Measurements from ENCODE around the gene ROBO2. TPM values are rescaled to one million over a fixed set of nuclear protein-coding genes. Genes with fewer than 3 reads are reported as not detected.

Gene ROBO2
- polyA plus RNA-seq, 1 experiment, result 16.3 TPM

GRCh38 chr3:77259694-77260093 is 219.8 kb downstream of the ROBO2 start:
- DNase-seq (ENCODE audit: low read depth, low spot score), result no peak
- ChIA-PET POLR2A (interaction anchor here (0.6 kb wide), 1 partner anchor 1385 kb away, joined by 4 read pairs; no protein-coding TSS in a partner anchor), CTCF (interaction anchor here (2.1 kb wide), 2 partner anchors 60 to 221 kb away, joined by 5 to 8 read pairs; no protein-coding TSS in a partner anchor)

GRCh38 chr3:77262361-77262760 is 222.5 kb downstream of the ROBO2 start:
- Histone ChIP-seq H3K27me3 (ENCODE audit: control insufficient read depth, insufficient read depth, low read length) (no peaks in the 10 kb centered on the region), H3K27ac (ENCODE audit: low read depth, low read length) (no peak overlapping the region), H3K9me3 (ENCODE audit: control insufficient read depth, insufficient read depth, low read length) (no peaks in the 10 kb centered on the region), H3K4me3 (ENCODE audit: low read depth, low read length) (no peak overlapping the region)
- TF ChIP-seq, protein P1, sequence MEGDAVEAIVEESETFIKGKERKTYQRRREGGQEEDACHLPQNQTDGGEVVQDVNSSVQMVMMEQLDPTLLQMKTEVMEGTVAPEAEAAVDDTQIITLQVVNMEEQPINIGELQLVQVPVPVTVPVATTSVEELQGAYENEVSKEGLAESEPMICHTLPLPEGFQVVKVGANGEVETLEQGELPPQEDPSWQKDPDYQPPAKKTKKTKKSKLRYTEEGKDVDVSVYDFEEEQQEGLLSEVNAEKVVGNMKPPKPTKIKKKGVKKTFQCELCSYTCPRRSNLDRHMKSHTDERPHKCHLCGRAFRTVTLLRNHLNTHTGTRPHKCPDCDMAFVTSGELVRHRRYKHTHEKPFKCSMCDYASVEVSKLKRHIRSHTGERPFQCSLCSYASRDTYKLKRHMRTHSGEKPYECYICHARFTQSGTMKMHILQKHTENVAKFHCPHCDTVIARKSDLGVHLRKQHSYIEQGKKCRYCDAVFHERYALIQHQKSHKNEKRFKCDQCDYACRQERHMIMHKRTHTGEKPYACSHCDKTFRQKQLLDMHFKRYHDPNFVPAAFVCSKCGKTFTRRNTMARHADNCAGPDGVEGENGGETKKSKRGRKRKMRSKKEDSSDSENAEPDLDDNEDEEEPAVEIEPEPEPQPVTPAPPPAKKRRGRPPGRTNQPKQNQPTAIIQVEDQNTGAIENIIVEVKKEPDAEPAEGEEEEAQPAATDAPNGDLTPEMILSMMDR (IDR thresholded peaks at IDR 0.05; ENCODE audit: low read depth, low read length), result no peak
- ChIA-PET POLR2A (no interaction called here), CTCF (interaction anchor here (0.6 to 0.8 kb wide), 2 partner anchors 192 to 224 kb away, joined by 3 to 5 read pairs; no protein-coding TSS in a partner anchor)
- DNase-seq (ENCODE audit: low read depth, low spot score), result no peak

More at GRCh38 chr3:77259694-77260093, 219.8 kb downstream of the ROBO2 start:
- TF ChIP-seq, protein P1 (IDR thresholded peaks at IDR 0.05; ENCODE audit: low read depth, low read length), result no peak
- Histone ChIP-seq H3K4me3 (ENCODE audit: low read depth, low read length) (no peak overlapping the region), H3K9me3 (ENCODE audit: control insufficient read depth, insufficient read depth, low read length) (no peaks in the 10 kb centered on the region), H3K27me3 (ENCODE audit: control insufficient read depth, insufficient read depth, low read length) (no peaks in the 10 kb centered on the region), H3K27ac (ENCODE audit: low read depth, low read length) (no peak overlapping the region)

GRCh38 chr3:77267589-77267988 is 227.7 kb downstream of the ROBO2 start:
- ChIA-PET CTCF (no interaction called here), POLR2A (no interaction called here)
- TF ChIP-seq, protein P1 (IDR thresholded peaks at IDR 0.05; ENCODE audit: low read depth, low read length), result no peak
- Histone ChIP-seq H3K27ac (ENCODE audit: low read depth, low read length) (no peak overlapping the region), H3K4me3 (ENCODE audit: low read depth, low read length) (no peak overlapping the region), H3K27me3 (ENCODE audit: control insufficient read depth, insufficient read depth, low read length) (no peaks in the 10 kb centered on the region), H3K9me3 (ENCODE audit: control insufficient read depth, insufficient read depth, low read length) (no peaks in the 10 kb centered on the region)
- no peak for DNase-seq (ENCODE audit: low read depth, low spot score)

DNA sequence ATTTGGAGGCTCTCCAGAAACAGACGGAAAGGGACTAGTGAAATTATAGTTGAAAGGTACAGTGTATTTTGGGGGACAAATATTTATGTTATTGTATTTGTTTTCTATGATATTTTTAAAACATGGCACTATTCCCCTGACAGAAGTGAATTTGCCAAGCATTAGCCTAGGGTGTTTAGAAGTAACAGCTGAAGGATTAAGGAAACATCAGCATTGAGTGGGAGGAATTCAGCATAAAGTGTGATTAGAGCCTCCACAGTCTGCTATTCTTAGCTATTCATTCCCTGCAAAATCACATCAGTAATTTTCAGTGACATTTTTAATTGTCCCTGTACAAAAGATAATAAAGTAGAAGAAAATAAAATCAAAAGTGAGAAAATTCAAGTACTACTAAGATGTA is 231.4 kb downstream of the ROBO2 start:
- Histone ChIP-seq H3K4me3 (ENCODE audit: low read depth, low read length) (no peak overlapping the region), H3K27me3 (ENCODE audit: control insufficient read depth, insufficient read depth, low read length) (no peaks in the 10 kb centered on the region), H3K9me3 (ENCODE audit: control insufficient read depth, insufficient read depth, low read length) (no peaks in the 10 kb centered on the region), H3K27ac (ENCODE audit: low read depth, low read length) (no peak overlapping the region)
- no peak for DNase-seq (ENCODE audit: low read depth, low spot score)
- POLR2A ChIA-PET, result no interaction called here
- TF ChIP-seq, protein P1 (IDR thresholded peaks at IDR 0.05; ENCODE audit: low read depth, low read length), result no peak
- CTCF ChIA-PET, result no interaction called here

DNA sequence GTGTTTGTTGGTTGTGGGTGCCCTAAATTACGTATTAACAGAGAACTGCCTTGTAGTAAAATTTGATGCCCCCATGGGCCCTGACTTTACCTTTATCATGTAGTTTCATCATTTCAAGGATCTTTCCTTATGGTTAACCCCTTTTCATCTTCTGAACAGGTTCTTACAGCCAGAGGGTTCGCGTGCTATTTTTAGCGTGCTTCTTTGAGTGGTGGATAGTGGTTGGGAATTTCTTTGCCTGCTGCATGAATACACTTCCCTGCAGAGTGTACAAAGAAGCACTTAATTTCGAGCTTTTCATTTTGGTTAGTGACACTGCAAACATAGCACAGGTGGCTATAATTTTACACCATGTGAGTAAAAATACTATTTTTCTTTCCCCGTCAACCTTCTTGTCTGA is 231.8 kb downstream of the ROBO2 start:
- ChIA-PET POLR2A (no interaction called here), CTCF (no interaction called here)
- H3K27me3 ChIP-seq (ENCODE audit: control insufficient read depth, insufficient read depth, low read length), result no peaks in the 10 kb centered on the region
- no peak for DNase-seq (ENCODE audit: low read depth, low spot score)
- no peak overlapping the region for H3K27ac ChIP-seq (ENCODE audit: low read depth, low read length)
- no peak overlapping the region for H3K4me3 ChIP-seq (ENCODE audit: low read depth, low read length)
- TF ChIP-seq, protein P1 (IDR thresholded peaks at IDR 0.05; ENCODE audit: low read depth, low read length), result no peak
- no peaks in the 10 kb centered on the region for H3K9me3 ChIP-seq (ENCODE audit: control insufficient read depth, insufficient read depth, low read length)

Data from AG04450 (cell line).